Duodenal mucosa (tissue), 2 donors: ENCODE data around the gene SPTBN4.

Experiments used
- H3K27ac ChIP-seq: one replicate; pipeline ENCODE4 v1.7.0; 2013; ENCODE audit warnings: low read depth, low read length
- H3K27me3 ChIP-seq, 2 donors: one replicate each; pipeline ENCODE4 v1.7.0; 2013; ENCODE audit warnings: low read length in 2 of 2, control low read depth in 1 of 2; ENCODE audit not compliant: insufficient read depth in 2 of 2, control insufficient read depth in 1 of 2
- H3K36me3 ChIP-seq, 2 donors: one replicate each; pipeline ENCODE4 v1.7.0; 2013; ENCODE audit warnings: low read length in 2 of 2, control low read depth in 1 of 2; ENCODE audit not compliant: insufficient read depth in 2 of 2, control insufficient read depth in 1 of 2
- H3K4me1 ChIP-seq, 2 donors: one replicate each; pipeline ENCODE4 v1.7.0; 2013; ENCODE audit warnings: low read length in 2 of 2, control low read depth in 1 of 2; ENCODE audit not compliant: insufficient read depth in 2 of 2, control insufficient read depth in 1 of 2
- H3K4me3 ChIP-seq, 2 donors: one replicate each; pipeline ENCODE4 v1.7.0; 2013; ENCODE audit warnings: low read length in 2 of 2, low read depth in 1 of 2
- H3K9ac ChIP-seq, 2 donors: one replicate each; pipeline ENCODE4 v1.7.0; 2013; ENCODE audit warnings: low read length in 2 of 2, low read depth in 1 of 2
- H3K9me3 ChIP-seq, 2 donors: one replicate each; pipeline ENCODE4 v1.7.0; 2013; ENCODE audit warnings: low read length in 2 of 2, control low read depth in 1 of 2; ENCODE audit not compliant: control insufficient read depth in 1 of 2

Gene SPTBN4

DNA sequence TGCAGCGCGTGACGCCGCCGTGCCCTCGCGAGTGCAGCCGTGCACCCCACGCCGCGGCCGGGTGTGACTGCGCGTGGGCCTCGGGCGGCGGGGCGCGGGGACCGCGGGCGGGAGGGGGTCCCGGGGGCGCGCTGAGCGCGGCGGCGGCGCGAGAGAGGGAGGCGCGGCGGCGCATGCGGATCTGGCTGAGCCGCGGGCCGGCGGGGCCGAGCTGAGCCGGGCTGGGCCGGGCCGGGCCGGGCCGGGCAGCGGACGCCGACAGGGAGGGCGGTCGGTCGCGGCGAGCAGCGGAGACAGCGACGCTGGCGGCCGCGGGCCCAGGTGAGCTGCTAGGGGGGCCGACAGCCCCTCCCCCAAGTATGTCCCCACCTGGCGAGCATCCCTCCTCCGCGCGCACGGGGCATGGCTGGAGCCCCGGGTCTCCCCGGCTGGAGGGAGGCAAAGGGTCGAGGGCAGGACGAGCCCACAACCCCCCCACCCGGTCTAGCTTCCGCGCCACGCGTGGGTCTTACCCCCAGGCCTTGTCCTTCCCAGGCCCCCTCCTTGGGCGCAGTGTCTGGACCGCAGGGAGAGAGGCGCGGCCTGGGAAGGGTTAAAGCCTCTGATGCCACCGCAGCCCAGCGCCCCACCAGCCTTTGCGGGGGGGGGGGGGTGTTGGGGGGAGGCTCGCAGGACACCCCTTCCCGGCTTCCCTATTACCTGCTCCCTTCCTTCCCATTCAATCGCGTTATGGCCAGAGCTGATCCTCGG is at the start of gene SPTBN4:
SPTBN4 (plus strand) TSS at position 17 of the 750 bp plus-strand sequence. CDS start 5,621 bp downstream, outside the sequence.
- Histone ChIP-seq H3K27me3 (peaks cover 4 to 6% of the 10 kb centered on the region in 2 donors), H3K9ac (peak within 1 kb of the TSS; percentile 22 to 33), H3K36me3 (no peaks in the 10 kb centered on the region), H3K27ac (peak within 1 kb of the TSS; percentile 13), H3K9me3 (no peaks in the 10 kb centered on the region), H3K4me3 (peak within 1 kb of the TSS; percentile 74 to 84), H3K4me1 (peaks cover 21 to 22% of the 10 kb centered on the region in 2 donors)

DNA sequence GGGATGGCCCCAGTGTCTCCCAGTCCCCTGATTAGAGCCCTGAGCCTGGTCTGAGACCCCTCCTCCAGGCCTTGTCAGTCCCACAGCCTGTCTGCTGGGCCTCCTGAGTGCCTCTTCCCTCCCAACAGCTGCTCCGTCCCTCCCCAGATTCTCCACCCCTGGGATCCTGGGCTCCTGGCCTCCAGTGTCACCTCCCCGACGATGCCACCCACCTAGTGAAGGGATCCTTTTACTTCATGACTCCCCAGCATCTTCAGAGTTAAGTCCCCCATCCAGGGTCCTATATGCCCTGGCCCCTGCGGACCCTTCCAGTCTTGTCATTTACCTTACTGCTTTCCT is 49.2 kb upstream of the SPTBN4 start:
- peak overlapping the region; percentile 65 for H3K27ac ChIP-seq

DNA sequence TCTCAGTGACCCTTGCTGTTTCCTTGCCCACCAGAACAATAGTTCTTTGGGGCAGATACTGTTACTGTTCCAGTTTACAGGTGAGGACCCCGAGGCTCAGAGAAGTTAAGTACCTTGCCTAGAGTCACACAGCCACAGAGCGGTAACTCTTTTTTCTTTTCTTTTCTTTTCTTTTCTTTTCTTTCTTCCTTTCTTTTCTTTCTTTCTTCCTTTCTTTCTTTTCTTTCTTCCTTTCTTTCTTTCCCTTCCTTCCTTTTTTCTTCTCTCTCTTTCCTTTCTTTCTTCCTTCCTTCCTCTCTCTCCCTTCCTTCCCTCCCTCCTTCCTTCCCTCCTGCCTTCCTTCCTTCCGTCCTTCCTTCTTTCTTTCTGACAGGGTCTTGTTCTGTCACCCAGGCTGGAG is 48.8 kb upstream of the SPTBN4 start:
- H3K9me3 ChIP-seq: no peaks in the 10 kb centered on the region

More for the DNA sequence above, 49.2 kb upstream of the SPTBN4 start:
- H3K9me3 ChIP-seq: no peaks in the 10 kb centered on the region
- no peak overlapping the region for H3K4me3 ChIP-seq
- peaks cover 22 to 26% of the 10 kb centered on the region in 2 donors for H3K4me1 ChIP-seq
- no peaks in the 10 kb centered on the region for H3K27me3 ChIP-seq
- H3K36me3 ChIP-seq: peaks cover 3 to 5% of the 10 kb centered on the region in 2 donors
- no peak overlapping the region for H3K9ac ChIP-seq

DNA sequence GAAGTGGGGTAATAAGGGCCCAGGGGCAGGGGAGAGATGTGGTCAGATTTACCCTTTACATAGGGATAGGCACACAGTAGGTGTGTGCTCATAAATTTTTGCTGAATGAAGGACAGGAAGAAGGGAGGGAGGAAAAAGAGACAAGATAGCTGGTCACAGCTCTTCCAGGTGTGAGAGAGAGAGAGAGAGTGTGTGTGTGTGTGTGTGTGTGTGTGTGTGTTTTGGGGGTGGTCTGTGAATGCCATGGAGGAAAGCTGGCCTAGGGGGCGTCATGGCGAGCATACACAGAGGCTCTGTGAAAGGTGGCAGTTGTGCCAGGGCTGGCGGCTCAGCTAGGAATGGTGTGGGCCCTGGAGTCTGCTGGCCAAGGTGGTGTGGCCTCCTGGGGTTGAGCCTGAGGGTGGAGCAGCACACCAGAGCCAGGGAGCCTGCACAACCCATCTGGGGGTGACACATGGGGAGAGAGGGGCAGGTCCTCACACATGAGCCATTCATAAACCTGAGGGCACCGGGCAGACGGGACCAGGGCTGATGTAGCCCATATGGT is 47.7 kb upstream of the SPTBN4 start:
- Histone ChIP-seq H3K27me3 (no peaks in the 10 kb centered on the region), H3K9ac (no peak overlapping the region), H3K4me3 (no peak overlapping the region), H3K27ac (no peak overlapping the region), H3K4me1 (peaks cover 23 to 26% of the 10 kb centered on the region in 2 donors), H3K9me3 (no peaks in the 10 kb centered on the region), H3K36me3 (peaks cover 6 to 13% of the 10 kb centered on the region in 2 donors)

More for the DNA sequence above, 48.8 kb upstream of the SPTBN4 start:
- H3K9ac ChIP-seq: no peak overlapping the region
- peaks cover 6 to 9% of the 10 kb centered on the region in 2 donors for H3K36me3 ChIP-seq
- no peak overlapping the region for H3K27ac ChIP-seq
- peaks cover 23 to 26% of the 10 kb centered on the region in 2 donors for H3K4me1 ChIP-seq
- no peak overlapping the region for H3K4me3 ChIP-seq
- no peaks in the 10 kb centered on the region for H3K27me3 ChIP-seq

DNA sequence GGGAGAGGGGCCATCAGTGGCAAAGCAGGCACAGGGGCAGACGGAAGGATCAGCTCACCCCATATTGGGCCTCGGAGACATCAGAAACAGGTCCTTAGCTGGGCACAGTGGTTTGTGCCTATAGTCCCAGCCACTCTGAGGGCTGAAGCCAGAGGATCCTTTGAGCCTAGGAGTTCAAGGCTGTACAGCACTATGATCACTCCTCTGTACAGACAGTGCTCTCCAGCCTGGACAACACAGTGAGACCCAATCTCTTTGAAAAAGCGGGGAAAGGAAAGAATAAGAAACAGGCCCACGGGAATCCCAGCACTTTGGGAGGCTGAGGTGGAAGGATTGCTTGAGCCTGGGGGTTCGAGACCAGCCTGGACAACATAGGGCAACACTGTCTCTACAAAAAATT is 47.0 kb upstream of the SPTBN4 start:
- Histone ChIP-seq H3K4me1 (peaks cover 27 to 30% of the 10 kb centered on the region in 2 donors), H3K4me3 (no peak overlapping the region), H3K27ac (no peak overlapping the region)

DNA sequence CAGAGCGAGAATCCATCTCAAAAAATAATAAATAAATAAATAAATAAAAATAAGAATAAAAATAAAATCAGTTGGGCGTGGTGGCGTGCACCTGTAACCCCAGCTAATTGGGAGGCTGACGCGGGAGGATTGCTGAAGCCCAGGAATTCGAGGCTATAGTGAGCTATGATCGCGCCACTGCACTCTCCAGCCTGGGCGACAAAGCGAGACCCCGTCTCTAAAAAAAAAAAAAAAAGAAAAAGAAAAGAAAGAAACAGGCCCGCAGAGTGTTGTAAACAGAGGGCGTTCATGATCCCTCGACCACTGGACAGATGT is 46.4 kb upstream of the SPTBN4 start:
- Histone ChIP-seq H3K27me3 (no peaks in the 10 kb centered on the region), H3K4me1 (peaks cover 29 to 30% of the 10 kb centered on the region in 2 donors), H3K4me3 (peak overlapping the region; percentile 64 to 82), H3K9me3 (no peaks in the 10 kb centered on the region), H3K9ac (peak overlapping the region in 1 of 2 donors; percentile 89), H3K36me3 (peaks cover 6 to 13% of the 10 kb centered on the region in 2 donors), H3K27ac (peak overlapping the region; percentile 96)

More for the DNA sequence above, 47.0 kb upstream of the SPTBN4 start:
- H3K9ac ChIP-seq: no peak overlapping the region
- H3K27me3 ChIP-seq: no peaks in the 10 kb centered on the region
- H3K36me3 ChIP-seq: peaks cover 6 to 13% of the 10 kb centered on the region in 2 donors
- no peaks in the 10 kb centered on the region for H3K9me3 ChIP-seq

DNA sequence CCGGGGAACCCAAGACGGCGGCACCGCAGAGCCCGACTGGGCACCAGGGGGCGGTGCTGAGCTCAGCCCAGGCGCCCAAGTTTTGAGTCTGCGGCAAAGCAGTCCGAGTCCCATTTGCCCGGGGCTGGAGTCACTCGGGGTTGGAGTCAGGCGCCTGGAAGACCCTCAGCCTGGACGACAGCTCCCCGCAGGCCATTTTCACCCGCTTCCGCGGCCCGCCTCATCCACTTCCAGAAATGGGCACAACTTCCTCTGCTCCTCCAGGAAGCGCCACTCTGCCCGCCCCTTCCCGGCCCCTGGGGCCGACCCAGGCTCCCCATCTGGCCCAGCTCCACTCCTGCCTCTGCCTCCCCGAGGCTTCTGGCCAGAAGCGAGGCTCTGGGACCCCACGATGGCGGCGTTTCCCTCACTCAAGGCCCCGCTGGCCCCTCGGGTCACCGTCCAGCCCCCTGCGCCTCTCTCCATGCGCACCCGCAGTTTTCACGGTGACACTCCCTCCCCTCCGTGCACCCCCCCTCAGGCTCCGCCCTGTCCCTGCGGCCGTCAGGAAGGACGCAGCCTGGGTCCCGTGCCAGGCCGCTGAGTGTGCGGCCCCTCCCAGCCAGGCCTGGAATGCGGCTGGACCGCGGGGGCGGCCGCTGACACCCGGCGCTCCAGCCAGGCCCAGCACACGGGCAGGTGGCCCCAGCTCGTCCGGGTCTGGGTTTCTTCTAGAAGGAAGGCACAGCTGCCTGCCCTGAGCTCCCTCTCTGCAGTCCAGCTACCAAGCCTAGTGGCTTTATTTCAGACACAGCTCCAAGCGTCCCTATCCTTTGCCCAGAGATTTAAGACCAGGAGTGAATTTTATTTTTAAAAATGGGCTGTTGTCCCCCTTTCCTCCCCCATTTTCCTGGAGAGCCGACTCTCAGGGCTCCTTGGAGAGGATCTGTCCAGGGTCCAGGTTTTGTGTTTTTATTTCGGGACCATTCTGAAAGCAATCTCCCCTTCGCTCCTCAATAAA is 45.7 kb upstream of the SPTBN4 start:
- Histone ChIP-seq H3K4me1 (peaks cover 28 to 29% of the 10 kb centered on the region in 2 donors), H3K9ac (peak overlapping the region; percentile 89 to 96), H3K36me3 (peaks cover 6 to 13% of the 10 kb centered on the region in 2 donors), H3K27ac (peak overlapping the region; percentile 96), H3K9me3 (no peaks in the 10 kb centered on the region), H3K4me3 (peak overlapping the region; percentile 64 to 82), H3K27me3 (no peaks in the 10 kb centered on the region)

DNA sequence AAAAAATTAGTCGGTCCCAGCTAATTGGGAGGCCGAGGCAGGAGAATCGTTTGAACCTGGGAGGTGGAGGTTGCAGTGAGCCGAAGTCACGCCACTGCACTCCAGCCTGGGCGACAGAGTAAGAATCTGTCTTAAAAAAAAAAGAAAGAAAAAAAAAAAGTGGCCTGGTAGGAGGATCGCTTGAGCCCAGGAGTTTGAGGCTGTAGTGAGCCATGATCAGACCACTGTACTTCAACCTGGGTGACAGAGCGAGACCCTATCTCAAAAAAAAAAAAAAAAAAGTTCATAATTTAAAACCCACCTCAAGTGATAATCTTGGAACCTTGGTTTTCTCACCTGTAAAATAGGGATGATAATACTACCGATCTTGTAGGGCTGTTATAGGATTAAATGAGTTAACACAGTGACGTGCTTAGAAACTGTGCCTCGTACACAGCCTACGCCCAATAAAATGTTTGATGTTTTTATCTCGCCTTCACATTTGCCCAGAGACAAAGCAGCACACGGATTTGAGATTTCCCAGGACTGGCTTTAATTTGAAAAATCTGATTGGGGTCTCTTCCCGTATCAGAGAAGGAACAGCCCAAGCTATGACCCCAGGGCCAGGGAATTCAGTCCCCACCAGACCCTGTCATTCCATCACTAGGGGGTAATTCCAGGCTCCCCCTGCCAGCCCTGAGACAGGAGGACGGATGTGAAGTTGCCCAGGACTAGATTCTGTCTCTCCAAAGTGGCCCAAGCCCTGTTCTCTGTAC is 44.6 kb upstream of the SPTBN4 start:
- Histone ChIP-seq H3K27ac (peak overlapping the region; percentile 96), H3K4me1 (peaks cover 20 to 29% of the 10 kb centered on the region in 2 donors), H3K27me3 (no peaks in the 10 kb centered on the region), H3K4me3 (no peak overlapping the region), H3K36me3 (peaks cover 6 to 13% of the 10 kb centered on the region in 2 donors), H3K9me3 (no peaks in the 10 kb centered on the region), H3K9ac (peak overlapping the region; percentile 89 to 96)

DNA sequence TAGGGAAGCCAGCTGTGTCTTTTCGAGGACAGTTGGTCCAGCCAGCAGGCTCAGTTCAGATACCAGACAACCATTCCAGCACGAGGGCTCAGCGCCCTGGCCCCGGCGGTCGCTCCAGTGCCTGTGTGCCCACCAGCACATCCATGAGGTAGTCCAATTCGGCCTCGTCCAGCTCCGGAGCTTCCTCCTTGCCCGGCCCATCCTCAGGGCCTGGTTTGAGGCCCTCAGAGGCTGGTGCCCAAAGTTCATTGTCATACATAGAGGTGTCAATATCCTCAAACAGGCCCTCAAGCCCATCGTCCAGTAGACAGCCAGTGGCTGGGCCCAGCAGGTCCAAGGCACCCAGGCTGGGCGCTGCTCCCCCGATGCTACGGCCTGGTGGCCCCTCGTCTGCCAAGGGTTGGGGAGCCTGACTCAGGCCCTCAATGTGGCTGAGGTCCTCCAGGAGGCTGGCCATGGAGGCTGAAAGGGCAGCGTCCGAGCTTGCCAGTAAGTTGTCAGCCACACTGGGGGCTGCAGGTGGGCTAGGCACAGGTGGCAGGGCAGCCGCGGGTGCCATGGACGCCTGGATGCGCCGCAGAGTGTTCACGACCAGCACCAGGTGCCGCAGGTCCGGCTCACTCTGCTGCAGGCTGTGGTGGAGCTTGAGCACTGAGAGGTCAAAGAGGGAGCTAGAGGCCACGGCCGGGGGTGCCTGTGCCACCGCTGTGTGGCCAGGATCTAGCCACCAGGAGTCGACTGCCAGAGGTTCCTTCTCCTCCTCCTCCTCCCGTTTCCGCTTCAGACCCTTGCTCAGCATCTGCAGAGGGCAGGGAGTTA is 43.8 kb upstream of the SPTBN4 start:
- Histone ChIP-seq H3K27ac (no peak overlapping the region), H3K27me3 (no peaks in the 10 kb centered on the region), H3K9me3 (no peaks in the 10 kb centered on the region), H3K9ac (peak overlapping the region in 1 of 2 donors; percentile 89), H3K36me3 (peaks cover 6 to 13% of the 10 kb centered on the region in 2 donors), H3K4me3 (no peak overlapping the region), H3K4me1 (peaks cover 14 to 23% of the 10 kb centered on the region in 2 donors)
